GM12878 (cell line): ENCODE results near the gene PRKG1. TPM values are rescaled to one million over a fixed set of nuclear protein-coding genes. Genes with fewer than 3 reads are reported as not detected.
A peak's percentile ranks its signal among the peaks of the same experiment; 100 is the strongest.

Experiments
- ATAC-seq: fragments of 200-7000 bp; cut with Tn5 transposase; 3 replicates; pipeline ENCODE4 v1.9.1; 2020; ENCODE audit warnings: mild to moderate bottlenecking, moderate library complexity
- BruUV-seq: library from RNA; stranded (reverse); fragments of 400-500 nt; replicated peaks from 2 replicates; lab custom pipeline; 2021; lab: Mats Ljungman, UMichigan
- CTCF ChIA-PET: fragments of 300-600 bp; sonication (Branson Sonifier 250); formaldehyde crosslinking; extraction: SDS; loops from one replicate; lab custom pipeline; 2021; ENCODE audit warnings: inconsistent platforms; lab: Yijun Ruan, JAX
- POLR2A ChIA-PET: fragments of 350-600 bp; formaldehyde crosslinking; extraction: SDS; loops from one replicate; lab custom pipeline; 2021; ENCODE audit warnings: inconsistent platforms; lab: Charles Lee
- RAD21 ChIA-PET: fragments of 300-600 bp; sonication (Branson Sonifier 250); formaldehyde crosslinking; loops from one replicate; lab custom pipeline; 2023; ENCODE audit warnings: antibody characterized with exemption; ENCODE audit not compliant: unreplicated experiment; lab: Charles Lee
- SMC1A ChIA-PET: fragments of 300-600 bp; sonication (Branson Sonifier 250); formaldehyde crosslinking; loops from one replicate; lab custom pipeline; 2023; ENCODE audit not compliant: unreplicated experiment, uncharacterized antibody; lab: Charles Lee
- DNase-seq: peaks from one replicate; pipeline ENCODE4 v3.0.0-alpha.2; 2011; ENCODE audit warnings: low read depth, low spot score
- FAIRE-seq: peaks from 3 replicates; lab custom pipeline; 2011; peaks lifted over from hg19 to GRCh38; lab: Jason Lieb, UNC
- H2AFZ ChIP-seq: 2 replicates; pipeline ENCODE4 v1.6.0; 2011; ENCODE audit warnings: low read depth, low read length, control low read depth; ENCODE audit not compliant: control insufficient read depth
- H3K27ac ChIP-seq: 2 replicates; pipeline ENCODE4 v1.5.1; 2011; ENCODE audit warnings: control low read depth; ENCODE audit not compliant: control insufficient read depth, insufficient read depth
- H3K27me3 ChIP-seq, 2 experiments: replicated peaks in 1 of 2; 2 replicates each; pipeline versions ENCODE4 v1.6.0 to v1.6.1; 2011; ENCODE audit warnings: low read length in 1 of 2; ENCODE audit not compliant: control insufficient read depth in 2 of 2, insufficient read depth in 2 of 2
- H3K36me3 ChIP-seq, 2 experiments: 2 replicates each; pipeline ENCODE4 v1.5.1; 2011; ENCODE audit warnings: low read length in 1 of 2; ENCODE audit not compliant: control insufficient read depth in 2 of 2, insufficient read depth in 2 of 2
- H3K4me1 ChIP-seq: 2 replicates; pipeline ENCODE4 v1.6.1; 2011; ENCODE audit warnings: mild to moderate bottlenecking, low read length, moderate library complexity, mixed read lengths; ENCODE audit not compliant: control insufficient read depth, insufficient read depth
- H3K4me2 ChIP-seq: 2 replicates; pipeline ENCODE4 v1.6.0; 2011; ENCODE audit warnings: control low read depth; ENCODE audit not compliant: control insufficient read depth, insufficient read depth
- H3K4me3 ChIP-seq: fragments of 200-600 bp; sonication (generic); 2 replicates; pipeline ENCODE4 v1.5.1; 2016
- H3K79me2 ChIP-seq: 2 replicates; pipeline ENCODE4 v1.6.0; 2011; ENCODE audit warnings: low read length; ENCODE audit not compliant: control insufficient read depth, insufficient read depth
- H3K9ac ChIP-seq: 2 replicates; pipeline ENCODE4 v1.8.0; 2011; ENCODE audit warnings: low read length, control low read depth, mixed read lengths; ENCODE audit not compliant: control insufficient read depth, insufficient read depth
- H3K9me3 ChIP-seq: replicated peaks from 3 replicates; pipeline ENCODE4 v1.5.1; 2011; ENCODE audit warnings: mild to moderate bottlenecking, low read length; ENCODE audit not compliant: control insufficient read depth, insufficient read depth
- H4K20me1 ChIP-seq: 2 replicates; pipeline ENCODE4 v1.6.0; 2011; ENCODE audit not compliant: control insufficient read depth, insufficient read depth
- EZH2 ChIP-seq: IDR thresholded peaks from 2 replicates; pipeline ENCODE4 v1.6.1; 2012; ENCODE audit warnings: low read depth, mild to moderate bottlenecking, control low read depth, inconsistent platforms, low read length, borderline replicate concordance; ENCODE audit not compliant: control insufficient read depth
- HDAC6 ChIP-seq: fragments of 200-600 bp; sonication (generic); IDR thresholded peaks from one replicate; pipeline ENCODE4 v1.8.0; 2017; ENCODE audit warnings: antibody characterized with exemption; ENCODE audit not compliant: unreplicated experiment
- PBX3 ChIP-seq: IDR thresholded peaks from 2 replicates; pipeline ENCODE4 v1.6.1; 2011; ENCODE audit warnings: mild to moderate bottlenecking, low read depth, low read length, moderate library complexity; ENCODE audit not compliant: insufficient replicate concordance
- POLR2AphosphoS5 ChIP-seq: IDR thresholded peaks from 2 replicates; pipeline ENCODE4 v1.6.1; 2011; ENCODE audit warnings: mild to moderate bottlenecking, low read length, inconsistent platforms
- RAD21 ChIP-seq: IDR thresholded peaks from 2 replicates; pipeline ENCODE4 v1.6.1; 2011; ENCODE audit warnings: mild to moderate bottlenecking, low read depth, low read length, moderate library complexity; ENCODE audit not compliant: insufficient read depth
- RFX5 ChIP-seq: IDR thresholded peaks from 2 replicates; pipeline ENCODE4 v1.6.1; 2011; ENCODE audit warnings: low read depth, low read length, improper control_type of control experiment
- SRF ChIP-seq, 2 experiments: IDR thresholded peaks; 2 replicates each; pipeline ENCODE4 v1.6.1; 2011; ENCODE audit warnings: low read depth in 2 of 2, low read length in 2 of 2, mild to moderate bottlenecking in 1 of 2, moderate library complexity in 1 of 2
- STAT1 ChIP-seq: fragments of 450-650 bp; conservative IDR thresholded peaks from 2 replicates; pipeline ENCODE4 v1.6.1; 2014; ENCODE audit warnings: antibody characterized with exemption, mild to moderate bottlenecking
- STAT3 ChIP-seq: IDR thresholded peaks from 2 replicates; pipeline ENCODE4 v1.6.1; 2011; ENCODE audit warnings: low read depth, low read length, improper control_type of control experiment
- SUZ12 ChIP-seq: fragments of 200-600 bp; sonication (generic); IDR thresholded peaks from one replicate; pipeline ENCODE4 v1.6.1; 2018; ENCODE audit warnings: antibody characterized with exemption, mild to moderate bottlenecking; ENCODE audit not compliant: unreplicated experiment
- YBX1 ChIP-seq: fragments of 450-650 bp; IDR thresholded peaks from 2 replicates; pipeline ENCODE4 v1.6.1; 2016; ENCODE audit warnings: antibody characterized with exemption
- ZBTB11 ChIP-seq: fragments of 450-650 bp; formaldehyde crosslinking; IDR thresholded peaks from 2 replicates; pipeline ENCODE4 v1.5.0; 2022; ENCODE audit warnings: mild to moderate bottlenecking, missing genetic modification characterization
- ZNF274 ChIP-seq: IDR thresholded peaks from one replicate; pipeline ENCODE4 v1.8.0; 2011; ENCODE audit not compliant: insufficient read length, insufficient read depth
- WGBS: methylation state at CpG from one replicate; pipeline ENCODE4 v1.1.6; 2016; ENCODE audit warnings: low lambda C conversion rate; ENCODE audit not compliant: insufficient replicate concordance, insufficient coverage; ENCODE audit errors: missing lambda C conversion rate; 5-methylcytosine and 5-hydroxymethylcytosine counted together
- in situ Hi-C: fragments of 300-500 bp; cut with MboI; formaldehyde crosslinking; loops from 9 replicates; pipeline ENCODE4 v1.14.3; 2018; ENCODE audit warnings: mixed read lengths
- intact Hi-C: fragments of 100-400 bp; cut with micrococcal nuclease; formaldehyde crosslinking; loops from one replicate; pipeline ENCODE4 v1.14.2; 2022; ENCODE audit not compliant: unreplicated experiment
- polyA plus RNA-seq, 11 experiments: library from polyadenylated mRNA; depleted of rRNA in 4 of 11; unstranded in 6 of 11; stranded (reverse) in 5 of 11; fragments of >200 nt; fragmentation: Nextera tagmentation in 4 of 11; fragmentation: Illumina TruSeq in 1 of 11; extraction: Ambion mirVana in 4 of 11; extraction: Trizol in 1 of 11; gene quantifications; 1 replicate in 1 of 11; 2 replicates in 10 of 11; pipeline versions ENCODE4 v1.2.1 to v1.2.3, GENCODE V29; 2011 to 2016; ENCODE audit warnings: inconsistent platforms in 2 of 11, missing spikeins in 2 of 11, low read depth in 1 of 11
- total RNA-seq, 4 experiments: library from RNA; depleted of rRNA in 3 of 4; stranded (reverse); fragments of >200 nt in 3 of 4; fragmentation: Illumina TruSeq in 1 of 4; extraction: Trizol in 1 of 4; gene quantifications; 2 replicates each; pipeline versions ENCODE4 v1.2.1 to v1.2.3, GENCODE V29; 2013 to 2021
- TF ChIP-seq, protein P1 (sequence below): IDR thresholded peaks from 2 replicates; pipeline ENCODE4 v1.6.1; 2011; ENCODE audit warnings: low read depth, mild to moderate bottlenecking, low read length, moderate library complexity, borderline replicate concordance; ENCODE audit errors: extremely low read depth

PRKG1 gene
- total and polyA plus RNA-seq, 10 of the 15 experiments (the other 5 are each of a cell fraction or from before 2014, with no cell fraction given), result 0.04 to 0.05 TPM; not detected in 8

- H3K36me3 ChIP-seq, result no peaks in the 10 kb centered on the region
- no TSS peak for BruUV-seq
- ChIA-PET CTCF (no interaction called here), SMC1A (no interaction called here), RAD21 (no interaction called here), POLR2A (no interaction called here)
- ATAC-seq (no peak), FAIRE-seq (peak; percentile 23), DNase-seq (no peak)
- H3K9me3 ChIP-seq, result no peaks in the 10 kb centered on the region
- H3K4me3 ChIP-seq, result no peak overlapping the region
- H3K9ac ChIP-seq, result no peak overlapping the region
- no peak overlapping the region for H3K4me2 ChIP-seq
- no peaks in the 10 kb centered on the region for H3K79me2 ChIP-seq
- WGBS, result 100% methylated on average over 1 of the region's 1 CpG
- intact Hi-C loops (no loop called here), in situ Hi-C loops (no loop called here)
- no peak overlapping the region for H2AFZ ChIP-seq
- no peaks in the 10 kb centered on the region for H4K20me1 ChIP-seq
- H3K27ac ChIP-seq, result no peak overlapping the region
- H3K4me1 ChIP-seq, result no peaks in the 10 kb centered on the region
- H3K27me3 ChIP-seq, result no peaks in the 10 kb centered on the region
- TF ChIP-seq STAT1 (no peak), PBX3 (no peak), ZBTB11 (CRISPR knock-in tag) (no peak), RFX5 (no peak), STAT3 (no peak), SUZ12 (no peak), EZH2 (no peak), YBX1 (no peak), ZNF274 (no peak), POLR2AphosphoS5 (no peak), SRF (IDR thresholded peaks at IDR 0.05; ENCODE audit: low read depth in 2 of 2, low read length in 2 of 2) (no peak), RAD21 (no peak), HDAC6 (no peak)
- TF ChIP-seq, protein P1, sequence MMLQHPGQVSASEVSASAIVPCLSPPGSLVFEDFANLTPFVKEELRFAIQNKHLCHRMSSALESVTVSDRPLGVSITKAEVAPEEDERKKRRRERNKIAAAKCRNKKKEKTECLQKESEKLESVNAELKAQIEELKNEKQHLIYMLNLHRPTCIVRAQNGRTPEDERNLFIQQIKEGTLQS, result no peak
Observed at GRCh38 chr10:52059089-52059488, 984.8 kb downstream of the PRKG1 start.
